Retinal pigment epithelial cell (primary cell): ENCODE results near the gene UGT1A8.
"Not testable (repeated sequence)": the region's sequence is repeated elsewhere in the genome, so short reads cannot be mapped to it uniquely, and the experiment has no call there.

Source experiments
- DNase-seq: peaks from one replicate; pipeline ENCODE4 v3.0.0-alpha.2; 2010; ENCODE audit warnings: low read depth
- H3K4me3 ChIP-seq: 2 replicates; pipeline ENCODE4 v1.5.1; 2011; ENCODE audit warnings: mild to moderate bottlenecking, low read length, control low read depth, moderate library complexity
- TF ChIP-seq, protein P1 (sequence below): conservative IDR thresholded peaks from 2 replicates; pipeline ENCODE4 v1.5.1; 2011; ENCODE audit warnings: low read depth, low read length, control low read depth, inconsistent platforms

Gene UGT1A8

GRCh38 chr2:233746475-233747282, 129.2 kb downstream of the UGT1A8 start:
- peak; percentile 34 for DNase-seq
- H3K4me3 ChIP-seq, result no peak overlapping the region
- TF ChIP-seq, protein P1, sequence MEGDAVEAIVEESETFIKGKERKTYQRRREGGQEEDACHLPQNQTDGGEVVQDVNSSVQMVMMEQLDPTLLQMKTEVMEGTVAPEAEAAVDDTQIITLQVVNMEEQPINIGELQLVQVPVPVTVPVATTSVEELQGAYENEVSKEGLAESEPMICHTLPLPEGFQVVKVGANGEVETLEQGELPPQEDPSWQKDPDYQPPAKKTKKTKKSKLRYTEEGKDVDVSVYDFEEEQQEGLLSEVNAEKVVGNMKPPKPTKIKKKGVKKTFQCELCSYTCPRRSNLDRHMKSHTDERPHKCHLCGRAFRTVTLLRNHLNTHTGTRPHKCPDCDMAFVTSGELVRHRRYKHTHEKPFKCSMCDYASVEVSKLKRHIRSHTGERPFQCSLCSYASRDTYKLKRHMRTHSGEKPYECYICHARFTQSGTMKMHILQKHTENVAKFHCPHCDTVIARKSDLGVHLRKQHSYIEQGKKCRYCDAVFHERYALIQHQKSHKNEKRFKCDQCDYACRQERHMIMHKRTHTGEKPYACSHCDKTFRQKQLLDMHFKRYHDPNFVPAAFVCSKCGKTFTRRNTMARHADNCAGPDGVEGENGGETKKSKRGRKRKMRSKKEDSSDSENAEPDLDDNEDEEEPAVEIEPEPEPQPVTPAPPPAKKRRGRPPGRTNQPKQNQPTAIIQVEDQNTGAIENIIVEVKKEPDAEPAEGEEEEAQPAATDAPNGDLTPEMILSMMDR, result no peak

DNA sequence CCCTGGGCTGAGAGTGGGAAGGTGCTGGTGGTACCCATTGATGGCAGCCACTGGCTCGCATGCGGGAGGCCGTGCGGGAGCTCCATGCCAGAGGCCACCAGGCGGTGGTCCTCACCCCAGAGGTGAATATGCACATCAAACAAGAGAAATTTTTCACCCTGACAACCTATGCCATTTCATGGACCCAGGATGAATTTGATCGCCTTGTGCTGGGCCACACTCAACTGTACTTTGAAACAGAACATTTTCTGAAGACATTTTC, 129.8 kb downstream of the UGT1A8 start:
- no peak for DNase-seq
- H3K4me3 ChIP-seq, result no peak overlapping the region
- TF ChIP-seq, protein P1, result no peak

GRCh38 chr2:233750689-233751088, 133.3 kb downstream of the UGT1A8 start:
- not testable (repeated sequence) for H3K4me3 ChIP-seq, DNase-seq

DNA sequence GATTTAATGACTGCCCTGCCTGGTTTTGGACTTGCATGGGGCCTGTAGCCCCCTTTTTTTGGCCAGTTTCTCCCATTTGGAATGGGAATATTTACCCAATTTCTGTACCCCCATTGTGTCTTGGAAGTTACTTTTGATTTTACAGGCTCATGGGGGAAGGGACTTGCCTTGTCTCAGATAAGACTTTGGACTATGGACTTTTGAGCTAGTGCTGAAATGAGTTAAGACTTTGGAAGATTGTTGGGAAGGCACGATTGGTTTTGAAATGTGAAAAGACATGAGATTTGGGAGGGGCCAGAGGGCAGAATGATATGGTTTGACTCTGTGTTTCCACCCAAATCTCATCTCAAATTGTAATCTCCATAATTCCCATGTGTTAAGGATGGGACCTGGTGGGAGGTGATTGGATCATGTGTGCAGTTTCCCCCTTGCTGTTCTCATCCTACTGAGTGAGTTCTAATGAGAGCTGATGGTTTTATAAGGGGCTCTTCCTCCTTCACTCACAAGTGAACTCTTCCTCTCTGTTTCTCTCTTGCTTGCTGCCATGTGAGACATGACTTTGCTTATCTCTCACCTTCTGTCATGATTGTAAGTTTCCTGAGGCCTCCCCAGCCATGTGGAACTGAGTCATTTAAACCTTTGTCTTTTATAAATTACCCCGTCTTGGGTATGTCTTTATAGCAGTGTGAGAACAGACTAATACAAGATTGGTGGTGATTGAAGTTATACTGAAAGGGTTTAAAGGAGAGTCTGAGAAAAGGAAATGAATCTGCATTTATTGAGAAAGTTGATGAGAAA, 134.0 kb downstream of the UGT1A8 start:
- H3K4me3 ChIP-seq, DNase-seq: not testable (repeated sequence)

GRCh38 chr2:233754872-233755611, 137.6 kb downstream of the UGT1A8 start:
- no peak overlapping the region for H3K4me3 ChIP-seq
- DNase-seq, result no peak
- TF ChIP-seq, protein P1, result no peak

DNA sequence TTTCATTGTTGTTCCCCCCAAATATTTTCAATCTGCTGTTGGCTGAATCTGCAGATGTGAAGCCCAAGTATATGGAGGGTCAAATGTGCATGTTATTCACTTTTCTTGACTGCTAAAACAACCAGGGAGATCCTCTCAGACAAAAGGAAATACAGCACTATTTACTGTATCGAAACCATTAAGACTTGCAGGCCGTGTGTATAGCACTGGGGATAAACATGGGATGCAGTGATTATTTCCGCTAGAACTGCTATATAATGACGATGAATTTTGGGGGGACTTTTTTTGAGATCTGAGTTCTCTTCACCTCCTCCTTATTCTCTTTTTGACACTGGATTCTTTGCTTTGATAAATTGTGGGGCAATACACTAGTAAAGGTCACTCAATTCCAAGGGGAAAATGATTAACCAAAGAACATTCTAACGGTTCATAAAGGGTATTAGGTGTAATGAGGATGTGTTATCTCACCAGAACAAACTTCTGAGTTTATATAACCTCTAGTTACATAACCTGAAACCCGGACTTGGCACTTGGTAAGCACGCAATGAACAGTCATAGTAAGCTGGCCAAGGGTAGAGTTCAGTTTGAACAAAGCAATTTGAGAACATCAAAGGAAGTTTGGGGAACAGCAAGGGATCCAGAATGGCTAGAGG, 139.1 kb downstream of the UGT1A8 start:
- no peak for DNase-seq
- TF ChIP-seq, protein P1, result no peak
- H3K4me3 ChIP-seq, result no peak overlapping the region

DNA sequence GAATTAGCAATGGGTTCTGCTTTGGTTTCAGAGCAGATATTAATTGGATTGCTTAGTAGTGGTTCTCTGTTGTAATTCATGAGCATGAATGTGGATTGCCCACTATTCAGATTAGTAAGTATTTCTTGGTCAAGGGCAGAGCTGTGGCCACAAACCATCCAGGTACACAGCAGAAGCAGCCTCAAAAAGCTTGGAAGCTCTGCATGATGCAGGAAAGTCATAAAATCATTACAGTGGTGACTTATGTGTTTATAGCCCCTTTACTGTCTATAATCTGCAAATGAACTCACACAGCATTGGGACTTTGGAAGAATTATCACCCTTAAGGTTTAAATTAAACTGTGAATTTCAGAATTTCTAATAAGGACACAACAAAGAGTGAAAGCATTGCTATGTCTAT, 140.7 kb downstream of the UGT1A8 start:
- TF ChIP-seq, protein P1, result no peak
- DNase-seq, result no peak
- no peak overlapping the region for H3K4me3 ChIP-seq
